Dermis microvascular lymphatic vessel endothelial cell (primary cell): ENCODE measurements around the gene EYS. TPM values are rescaled to one million over a fixed set of nuclear protein-coding genes. Genes with fewer than 3 reads are reported as not detected.
"Not testable (repeated sequence)": the region's sequence is repeated elsewhere in the genome, so short reads cannot be mapped to it uniquely, and the experiment has no call there.

Source experiments
- DNase-seq, 2 donors: peaks; one replicate each; pipeline versions ENCODE4 v3.0.0 to v3.0.0-alpha.2; 2010; ENCODE audit warnings: low read depth in 2 of 2
- total RNA-seq: library from RNA; depleted of rRNA; stranded (reverse); fragments of >200 nt; gene quantifications from 2 replicates; pipeline ENCODE4 v1.2.1, GENCODE V29; 2014

The EYS gene
- total RNA-seq, 1 donor from 2014 or later = 0.13 TPM

- DNase-seq = no peak
Observed at GRCh38 chr6:65633501-65633900, 73.5 kb downstream of the EYS start.

DNA sequence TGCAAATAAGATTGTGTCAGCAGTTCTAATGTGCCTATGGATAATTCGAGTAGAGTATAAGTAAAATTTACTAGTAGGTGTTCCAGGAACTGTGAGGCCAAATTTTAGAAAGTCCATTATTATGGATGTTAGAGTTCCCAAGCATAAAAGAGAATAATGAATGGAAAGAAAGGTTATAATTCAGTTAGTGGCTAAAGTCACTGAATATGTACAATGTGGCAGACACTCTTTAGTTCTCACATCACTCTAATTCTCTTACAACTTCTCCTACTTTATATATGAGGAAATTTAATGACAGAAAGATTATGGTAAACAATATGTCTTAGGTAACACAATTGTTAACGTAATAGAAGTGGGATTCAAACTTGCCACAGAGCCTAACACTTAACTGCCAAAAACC lies 75.3 kb downstream of the EYS start:
- no peak for DNase-seq

DNA sequence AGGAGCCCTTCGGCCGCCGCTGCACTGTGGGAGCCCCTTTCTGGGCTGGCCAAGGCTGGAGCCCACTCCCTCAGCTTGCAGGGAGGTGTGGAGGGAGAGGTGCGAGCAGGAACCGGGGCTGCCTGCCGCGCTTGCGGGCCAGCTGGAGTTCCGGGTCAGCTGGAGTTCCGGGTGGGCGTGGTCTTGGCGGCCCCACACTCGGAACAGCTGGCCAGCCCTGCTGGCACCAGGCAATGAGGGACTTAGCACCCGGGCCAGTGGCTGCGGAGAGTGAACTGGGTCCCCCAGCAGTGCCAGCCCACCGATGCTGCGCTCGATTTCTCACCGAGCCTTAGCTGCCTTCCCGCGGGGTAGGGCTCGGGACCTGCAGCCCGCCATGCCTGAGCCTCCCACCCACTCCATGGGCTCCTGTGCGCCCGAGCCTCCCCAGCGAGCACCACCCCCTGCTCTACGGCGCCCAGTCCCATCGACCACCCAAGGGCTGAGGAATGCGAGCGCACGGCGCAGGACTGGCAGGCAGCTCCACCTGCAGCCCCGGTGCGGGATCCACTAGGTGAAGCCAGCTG lies 79.5 kb downstream of the EYS start:
- not testable (repeated sequence) for DNase-seq

DNA sequence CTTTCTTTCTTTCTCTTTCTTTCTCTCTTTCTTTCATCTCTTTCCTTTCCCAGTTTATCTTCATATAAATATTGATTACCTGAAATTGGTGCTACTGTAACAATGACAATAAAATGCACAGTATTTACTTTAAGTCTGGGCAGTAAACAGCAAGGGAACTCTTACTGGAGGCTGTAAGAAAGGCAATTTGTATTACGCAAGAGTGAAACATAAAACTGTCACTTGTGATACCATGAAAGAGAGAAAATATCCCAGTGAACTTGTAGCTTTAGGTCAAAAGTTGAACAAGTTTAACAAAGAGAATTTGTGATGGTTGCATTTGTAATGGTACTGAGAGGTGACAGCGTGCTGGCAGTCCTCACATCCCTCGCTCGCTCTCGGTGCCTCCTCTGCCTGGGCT lies 80.0 kb downstream of the EYS start:
- DNase-seq = no peak

DNA sequence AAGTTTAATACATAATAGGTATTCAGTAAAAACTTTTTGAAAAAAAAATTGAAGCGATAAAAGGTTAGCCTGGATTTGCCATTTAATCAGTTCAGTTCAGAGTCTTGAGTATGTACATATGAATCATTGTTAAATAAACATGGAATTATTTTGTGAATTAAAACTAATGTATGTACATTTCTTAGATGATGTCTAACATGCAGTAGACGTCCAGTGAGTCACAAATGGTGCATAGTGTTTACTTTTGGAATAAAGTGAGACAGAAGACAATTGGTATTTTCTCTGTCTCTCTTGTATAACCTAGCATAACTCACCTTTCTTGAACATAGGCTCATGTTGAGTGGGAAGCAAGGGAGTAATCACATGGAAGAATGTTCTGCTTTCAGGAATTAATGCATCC lies 83.5 kb downstream of the EYS start:
- DNase-seq = no peak

DNA sequence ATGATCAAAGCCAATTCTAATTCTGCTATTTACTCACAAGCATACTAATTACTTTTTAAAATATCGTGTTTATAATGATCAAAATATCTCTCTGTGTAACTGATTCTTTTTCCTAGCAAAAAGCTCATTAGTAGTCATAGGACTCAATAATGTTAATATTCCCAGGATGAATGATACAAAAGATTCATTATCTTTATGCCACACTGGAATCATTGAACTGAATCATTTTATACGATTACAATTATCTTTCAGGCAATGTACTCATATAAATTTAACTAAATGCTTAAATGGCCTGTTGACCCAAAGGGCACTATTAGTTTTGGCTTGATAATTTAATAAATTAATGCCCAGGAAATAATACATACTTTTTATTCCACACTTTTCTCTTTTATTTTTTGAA lies 96.3 kb downstream of the EYS start:
- no peak for DNase-seq

GRCh38 chr6:65595540-65595939 lies 111.5 kb downstream of the EYS start:
- DNase-seq = no peak

DNA sequence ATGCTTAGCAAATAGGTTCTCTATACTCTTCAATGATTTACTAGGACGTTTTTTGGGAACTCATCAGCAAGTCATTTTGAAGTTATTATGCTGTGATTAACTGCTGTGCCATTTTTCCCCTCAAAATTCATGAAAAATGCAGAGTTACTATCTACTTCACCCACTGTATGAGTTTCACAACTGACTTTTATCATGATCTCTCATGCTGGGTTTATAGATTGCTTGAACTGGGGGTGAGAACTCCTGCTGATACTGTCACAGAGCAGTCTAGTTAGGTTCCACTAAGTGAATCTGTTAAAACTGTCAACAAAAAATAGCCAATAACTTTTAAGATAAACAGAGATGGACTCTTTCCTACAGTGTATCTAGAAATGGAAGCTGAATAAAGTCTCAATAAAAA lies 136.7 kb downstream of the EYS start:
- no peak for DNase-seq

- no peak for DNase-seq
Observed at GRCh38 chr6:65569505-65569904, 137.5 kb downstream of the EYS start.

DNA sequence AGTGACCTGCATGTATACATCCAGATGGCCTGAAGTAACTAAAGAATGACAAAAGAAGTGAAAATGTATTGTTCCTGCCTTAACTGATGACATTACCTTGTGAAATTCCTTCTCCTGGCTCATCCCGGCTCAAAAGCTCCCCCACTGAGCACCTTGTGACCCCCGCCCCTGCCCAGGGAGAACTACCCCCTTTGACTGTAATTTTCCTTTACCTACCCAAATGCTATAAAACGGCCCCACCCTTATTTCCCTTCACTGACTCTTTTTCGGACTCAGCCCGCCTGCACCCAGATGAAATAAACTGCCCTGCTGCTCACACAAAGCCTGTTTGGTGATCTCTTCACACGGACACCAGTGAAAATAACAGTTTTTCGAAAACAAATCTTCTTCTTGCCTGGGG lies 138.0 kb downstream of the EYS start:
- not testable (repeated sequence) for DNase-seq

GRCh38 chr6:65566117-65566516 lies 140.9 kb downstream of the EYS start:
- DNase-seq = no peak

- no peak for DNase-seq
Observed at GRCh38 chr6:65558071-65558470, 149.0 kb downstream of the EYS start.

- no peak for DNase-seq
Observed at GRCh38 chr6:65557224-65557623, 149.8 kb downstream of the EYS start.

GRCh38 chr6:65546894-65547293 lies 160.1 kb downstream of the EYS start:
- DNase-seq = no peak

DNA sequence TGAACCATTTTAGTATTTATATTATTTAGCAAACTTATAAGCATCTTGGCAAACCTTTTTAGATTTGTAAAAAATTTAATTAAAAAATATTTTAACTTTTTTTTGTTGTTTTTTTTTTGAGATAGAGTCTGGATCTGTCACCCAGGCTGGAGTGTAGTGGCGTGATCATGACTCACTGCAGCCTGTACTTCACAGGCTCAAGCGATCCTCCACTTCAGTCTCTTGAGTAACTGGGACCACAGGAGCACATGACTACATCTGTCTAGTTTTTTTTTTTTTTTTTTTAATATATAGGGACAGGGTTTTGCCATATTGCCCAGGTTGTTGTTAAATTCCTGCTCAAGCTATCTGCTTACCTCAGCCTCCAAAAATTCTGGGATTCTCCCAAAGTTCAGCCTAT lies 161.1 kb downstream of the EYS start:
- DNase-seq = no peak

DNA sequence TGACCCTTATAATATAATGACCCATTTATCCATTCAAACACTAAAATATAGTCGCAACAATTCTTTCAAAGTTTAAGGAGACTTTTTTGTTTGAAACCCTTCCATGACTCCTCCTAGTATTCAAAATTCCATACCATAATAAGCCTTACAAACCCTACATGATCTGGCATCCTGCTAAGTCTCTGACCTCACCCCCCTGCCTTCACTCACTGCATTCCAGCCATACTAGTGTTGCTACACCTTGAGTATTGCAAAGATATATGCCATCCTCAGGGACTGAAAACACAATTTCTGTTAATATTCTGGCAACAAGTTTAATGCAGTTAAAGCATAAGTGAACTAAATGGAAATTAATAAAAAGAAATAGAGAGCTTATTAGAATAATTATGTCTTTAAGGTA lies 168.4 kb downstream of the EYS start:
- DNase-seq = no peak

GRCh38 chr6:65537600-65537999 lies 169.4 kb downstream of the EYS start:
- DNase-seq = no peak

DNA sequence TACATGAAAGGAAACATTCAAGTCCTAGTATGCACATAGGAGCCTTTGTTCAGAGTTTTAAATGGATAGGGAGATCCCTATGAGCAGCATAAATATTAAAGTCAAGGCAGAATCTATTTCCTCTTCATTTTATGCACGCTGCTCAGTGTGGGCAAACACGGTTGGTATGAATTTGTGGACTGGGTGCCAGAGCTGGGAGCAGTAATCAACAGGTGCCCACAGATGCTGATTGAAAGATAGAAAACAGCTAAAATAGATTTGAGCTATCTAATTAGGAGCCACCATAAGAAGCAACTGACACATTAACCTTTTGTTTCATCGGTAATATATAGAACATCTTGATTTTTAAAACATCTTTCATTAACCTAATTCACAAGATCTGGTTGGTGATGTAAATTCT lies 175.5 kb downstream of the EYS start:
- DNase-seq = no peak

DNA sequence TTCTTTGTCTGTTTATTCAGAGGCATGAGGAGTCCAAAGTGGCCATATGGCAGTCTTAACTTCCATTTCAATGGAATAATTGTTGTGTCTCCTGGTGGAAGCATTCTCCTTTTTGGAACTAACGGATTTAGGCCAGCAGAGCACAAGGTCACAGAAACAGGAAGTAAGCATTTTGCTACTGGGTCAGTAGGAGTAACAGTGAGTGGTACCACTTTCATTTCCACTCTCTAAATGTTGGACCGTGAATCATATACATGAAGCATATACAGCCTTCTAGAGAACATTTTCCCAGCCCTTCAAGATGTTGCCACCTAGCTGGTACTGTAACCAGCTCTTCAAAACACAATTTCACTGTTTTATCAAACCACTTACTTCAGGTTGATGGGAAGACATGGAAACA lies 182.8 kb downstream of the EYS start:
- DNase-seq = no peak

GRCh38 chr6:65505736-65506135 lies 201.3 kb downstream of the EYS start:
- DNase-seq = no peak

DNA sequence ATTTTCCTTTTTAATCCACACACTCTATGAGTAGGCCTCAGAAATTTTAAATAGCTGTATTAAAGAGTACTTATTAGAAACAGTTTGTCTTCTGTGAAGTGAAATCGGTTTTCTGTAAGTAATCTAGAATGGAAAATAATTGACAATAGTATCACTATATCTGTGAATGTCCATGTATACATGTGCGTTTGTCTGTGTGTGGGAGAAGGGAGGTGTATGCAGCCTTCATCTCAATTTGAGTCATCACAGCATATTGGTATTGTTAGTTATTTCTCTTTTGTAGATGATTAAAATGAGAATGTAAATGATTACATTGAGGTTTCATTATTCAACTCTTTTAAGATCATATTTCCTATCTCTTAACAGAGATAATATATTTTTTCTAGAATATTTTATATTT lies 206.0 kb downstream of the EYS start:
- no peak for DNase-seq

DNA sequence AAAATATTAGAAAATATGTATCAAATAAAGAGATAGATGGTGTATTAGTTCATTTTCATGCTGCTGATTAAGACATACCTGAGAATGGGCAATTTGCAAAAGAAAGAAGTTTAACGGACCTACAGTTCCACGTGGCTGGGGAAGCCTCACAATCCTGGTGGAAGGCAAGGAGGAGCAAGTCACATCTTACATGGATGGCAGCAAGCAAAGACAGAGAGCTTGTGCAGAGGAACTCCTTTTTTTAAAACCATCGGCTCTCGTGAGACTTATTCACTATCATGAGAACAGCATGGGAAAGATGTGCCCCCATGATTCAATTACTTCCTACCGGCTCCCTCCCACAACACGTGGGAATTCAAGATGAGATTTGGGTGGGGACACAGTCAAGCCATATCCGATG lies 223.4 kb downstream of the EYS start:
- DNase-seq = not testable (repeated sequence)

GRCh38 chr6:65469650-65470049 lies 237.4 kb downstream of the EYS start:
- DNase-seq = no peak

DNA sequence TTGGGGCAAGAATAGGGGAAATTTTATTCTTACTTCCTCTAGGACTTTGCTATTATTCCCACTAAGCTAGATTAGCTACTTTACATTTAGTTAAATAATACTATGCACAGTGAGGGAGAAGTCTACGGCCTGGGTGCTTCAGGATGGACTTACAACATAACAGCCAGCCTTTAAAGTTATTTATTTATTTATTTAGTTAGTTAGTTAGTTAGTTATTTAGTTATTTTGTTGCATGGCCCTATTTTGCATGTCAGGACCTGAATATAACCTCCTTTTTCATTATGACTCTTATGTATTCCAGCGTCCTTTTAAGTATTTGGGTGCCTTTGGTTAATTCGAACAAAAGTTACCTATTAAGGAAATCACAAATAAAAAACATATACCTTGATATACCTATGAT lies 238.7 kb downstream of the EYS start:
- DNase-seq = no peak
